Nephron (organoid): ENCODE data around the gene PRKG1.

ENCODE experiments used
- H3K27ac Mint-ChIP-seq, 3 experiments: 2 replicates each; pipeline ENCODE4 v1.8.0; 2020; ENCODE audit warnings: mixed read lengths in 3 of 3, mild to moderate bottlenecking in 2 of 3, moderate library complexity in 1 of 3
- H3K27me3 Mint-ChIP-seq: 2 replicates; pipeline ENCODE4 v1.8.0; 2021; ENCODE audit warnings: low read depth, mild to moderate bottlenecking, moderate library complexity, mixed read lengths
- H3K36me3 Mint-ChIP-seq: 2 replicates; pipeline ENCODE4 v1.8.0; 2020; ENCODE audit warnings: low read depth, mixed read lengths
- H3K4me1 Mint-ChIP-seq: 2 replicates; pipeline ENCODE4 v1.8.0; 2020; ENCODE audit warnings: mixed read lengths
- H3K4me3 Mint-ChIP-seq, 3 experiments: 2 replicates each; pipeline ENCODE4 v1.8.0; 2020; ENCODE audit warnings: mild to moderate bottlenecking in 3 of 3, mixed read lengths in 3 of 3, moderate library complexity in 2 of 3
- H3K9me3 Mint-ChIP-seq: 2 replicates; pipeline ENCODE4 v1.8.0; 2020; ENCODE audit warnings: mixed read lengths
- CTCF ChIP-seq, 3 experiments: fragments of 200-600 bp; sonication (generic); IDR thresholded peaks; one replicate each; pipeline ENCODE4 v1.5.0; 2021; ENCODE audit warnings: antibody characterized with exemption in 3 of 3; ENCODE audit not compliant: unreplicated experiment in 3 of 3

Gene PRKG1

DNA sequence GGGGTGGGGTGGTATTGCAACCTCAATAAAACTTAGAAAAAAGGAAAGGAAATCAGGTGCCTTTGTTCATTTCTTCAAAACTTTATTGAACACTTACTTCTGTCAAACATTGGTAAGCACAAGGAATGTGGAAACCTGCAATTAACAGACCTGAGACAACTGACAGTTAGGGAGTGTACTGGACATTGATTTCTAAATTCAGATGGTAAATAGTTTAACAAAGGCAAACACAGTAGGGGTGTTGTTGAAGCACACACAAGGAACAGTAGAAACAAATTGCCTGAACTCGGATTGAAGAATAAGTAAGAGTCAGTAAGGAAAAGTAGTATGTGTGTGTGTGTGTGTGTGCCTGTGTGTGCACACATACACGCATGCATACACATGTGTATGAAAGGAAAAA lies 516.5 kb downstream of the PRKG1 start:
- Mint-ChIP-seq H3K36me3 (no peaks in the 10 kb centered on the region), H3K4me1 (no peaks in the 10 kb centered on the region), H3K27me3 (no peaks in the 10 kb centered on the region), H3K9me3 (no peaks in the 10 kb centered on the region), H3K4me3 (no peak overlapping the region), H3K27ac (no peak overlapping the region)
- TF ChIP-seq CTCF (IDR thresholded peaks at IDR 0.05; ENCODE audit: unreplicated experiment in 3 of 3) = no peak

DNA sequence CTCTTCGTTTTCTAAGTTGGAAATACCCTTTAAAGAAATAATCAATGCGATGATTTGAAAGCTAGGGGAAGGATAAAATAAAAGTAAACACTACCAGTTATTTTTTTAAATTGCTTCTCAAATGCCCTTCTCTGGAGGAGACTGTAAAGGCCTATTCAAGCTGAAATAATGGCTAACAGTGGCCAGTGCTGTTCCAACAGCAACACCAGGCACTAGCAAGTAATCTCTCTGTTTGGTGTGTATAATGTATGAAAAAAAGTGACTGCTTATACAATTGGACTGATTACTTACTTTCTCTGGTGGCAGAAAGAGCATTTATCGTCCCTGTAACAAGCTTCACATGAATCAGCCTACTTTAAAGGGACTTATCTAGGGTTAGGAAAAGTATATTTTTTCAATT lies 522.4 kb downstream of the PRKG1 start:
- Mint-ChIP-seq H3K4me3 (no peak overlapping the region), H3K36me3 (no peaks in the 10 kb centered on the region), H3K4me1 (peaks cover 16% of the 10 kb centered on the region), H3K27ac (no peak overlapping the region), H3K9me3 (no peaks in the 10 kb centered on the region), H3K27me3 (no peaks in the 10 kb centered on the region)
- no peak for TF ChIP-seq CTCF (IDR thresholded peaks at IDR 0.05; ENCODE audit: unreplicated experiment in 3 of 3)

DNA sequence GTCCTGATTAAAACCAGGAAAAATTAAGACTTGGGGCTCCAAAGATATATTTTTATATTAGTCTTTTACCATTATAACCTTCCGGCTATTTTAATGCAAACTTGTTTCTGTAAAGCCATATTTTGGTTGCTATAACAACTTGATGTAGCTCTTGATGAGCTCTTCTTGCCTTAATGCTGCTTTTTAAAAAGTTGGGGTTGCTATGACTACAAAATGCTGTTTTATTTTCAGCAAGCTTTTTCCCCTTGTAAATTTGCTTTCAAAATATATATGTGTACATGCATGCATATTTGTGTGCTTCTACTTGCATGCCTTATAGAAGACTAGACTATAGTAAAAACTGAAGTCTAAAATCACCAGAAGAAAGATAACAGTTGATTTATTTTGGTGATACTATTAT lies 525.4 kb downstream of the PRKG1 start:
- Mint-ChIP-seq H3K9me3 (no peaks in the 10 kb centered on the region), H3K27ac (no peak overlapping the region), H3K36me3 (no peaks in the 10 kb centered on the region), H3K4me3 (no peak overlapping the region), H3K27me3 (no peaks in the 10 kb centered on the region), H3K4me1 (peaks cover 20% of the 10 kb centered on the region)
- no peak for TF ChIP-seq CTCF (IDR thresholded peaks at IDR 0.05; ENCODE audit: unreplicated experiment in 3 of 3)

GRCh38 chr10:51602326-51602725 lies 528.0 kb downstream of the PRKG1 start:
- no peaks in the 10 kb centered on the region for H3K9me3 Mint-ChIP-seq
- peaks cover 20% of the 10 kb centered on the region for H3K4me1 Mint-ChIP-seq
- no peak for TF ChIP-seq CTCF (IDR thresholded peaks at IDR 0.05; ENCODE audit: unreplicated experiment in 3 of 3)
- no peak overlapping the region for H3K4me3 Mint-ChIP-seq
- no peak overlapping the region for H3K27ac Mint-ChIP-seq
- H3K36me3 Mint-ChIP-seq = no peaks in the 10 kb centered on the region
- no peaks in the 10 kb centered on the region for H3K27me3 Mint-ChIP-seq

DNA sequence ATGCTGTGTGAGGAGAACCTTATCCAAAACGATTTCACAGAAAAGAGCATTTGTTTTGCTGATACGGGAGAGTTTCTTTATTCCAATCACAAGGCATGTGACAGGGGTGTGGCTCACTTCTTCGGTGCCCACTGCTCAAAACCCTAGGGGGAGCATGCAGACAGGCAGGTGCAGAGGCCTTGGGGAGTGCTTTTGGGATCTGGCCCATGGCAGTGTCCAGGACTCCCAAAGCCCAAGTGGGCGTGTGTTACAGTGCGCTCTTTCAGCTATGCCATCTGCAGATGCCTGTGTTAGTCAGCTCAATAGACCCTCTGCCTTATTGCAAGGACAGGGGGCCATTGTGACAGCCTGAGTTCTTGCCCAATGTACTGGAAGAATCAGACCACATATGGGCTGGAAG lies 530.3 kb downstream of the PRKG1 start:
- H3K4me1 Mint-ChIP-seq = peaks cover 24% of the 10 kb centered on the region

More for the DNA sequence above, 530.3 kb downstream of the PRKG1 start:
- no peak for TF ChIP-seq CTCF (IDR thresholded peaks at IDR 0.05; ENCODE audit: unreplicated experiment in 3 of 3)
- Mint-ChIP-seq H3K36me3 (no peaks in the 10 kb centered on the region), H3K27me3 (no peaks in the 10 kb centered on the region), H3K4me3 (no peak overlapping the region), H3K9me3 (peaks cover 3% of the 10 kb centered on the region), H3K27ac (no peak overlapping the region)
